ENCODE data around the gene CEP290. TPM values are rescaled to one million over a fixed set of nuclear protein-coding genes. Genes with fewer than 3 reads are reported as not detected.

The CEP290 gene
- total RNA-seq, 6 experiments from 2014 or later, result 2.4 to 4.2 (median 3.5) TPM

DNA sequence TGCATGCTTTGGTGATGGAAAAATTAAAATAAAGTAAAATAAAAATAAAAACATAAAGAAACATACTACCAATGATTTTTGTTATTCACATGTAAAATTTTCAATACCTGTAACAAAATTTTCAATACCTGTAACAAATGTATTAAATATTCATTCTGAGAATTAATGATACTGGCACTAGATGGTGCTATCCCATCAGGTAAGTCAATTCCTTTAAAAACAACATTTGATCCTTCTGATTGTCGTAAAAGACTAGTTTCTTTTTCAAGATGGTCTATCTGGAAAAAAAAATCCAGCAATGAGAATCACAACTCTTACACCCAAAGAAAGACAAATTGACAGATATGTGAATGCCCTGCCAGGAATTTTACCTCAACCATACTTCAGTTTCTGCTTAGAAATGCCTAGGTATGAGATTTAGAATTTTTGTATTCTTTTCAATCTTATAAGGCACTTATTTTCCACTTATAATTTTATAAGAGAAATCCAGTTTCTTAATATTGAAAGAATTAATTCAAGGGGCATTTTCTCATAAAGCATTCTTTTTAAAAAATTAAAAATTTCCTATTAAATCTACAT, 30.7 kb downstream of the CEP290 start:
- intact Hi-C loops (cut with DNase I), result no loop called here
- Histone ChIP-seq H3K4me1 (no peaks in the 10 kb centered on the region), H3K36me3 (no peaks in the 10 kb centered on the region), H3K4me3 (peak overlapping the region in 1 of 3 donors; percentile 31), H3K27ac (no peak overlapping the region), H3K9me3 (no peaks in the 10 kb centered on the region), H3K27me3 (no peaks in the 10 kb centered on the region)
- ATAC-seq (peak; percentile 72 to 88 (median 83)), DNase-seq (no peak)
- TF ChIP-seq, protein P1, sequence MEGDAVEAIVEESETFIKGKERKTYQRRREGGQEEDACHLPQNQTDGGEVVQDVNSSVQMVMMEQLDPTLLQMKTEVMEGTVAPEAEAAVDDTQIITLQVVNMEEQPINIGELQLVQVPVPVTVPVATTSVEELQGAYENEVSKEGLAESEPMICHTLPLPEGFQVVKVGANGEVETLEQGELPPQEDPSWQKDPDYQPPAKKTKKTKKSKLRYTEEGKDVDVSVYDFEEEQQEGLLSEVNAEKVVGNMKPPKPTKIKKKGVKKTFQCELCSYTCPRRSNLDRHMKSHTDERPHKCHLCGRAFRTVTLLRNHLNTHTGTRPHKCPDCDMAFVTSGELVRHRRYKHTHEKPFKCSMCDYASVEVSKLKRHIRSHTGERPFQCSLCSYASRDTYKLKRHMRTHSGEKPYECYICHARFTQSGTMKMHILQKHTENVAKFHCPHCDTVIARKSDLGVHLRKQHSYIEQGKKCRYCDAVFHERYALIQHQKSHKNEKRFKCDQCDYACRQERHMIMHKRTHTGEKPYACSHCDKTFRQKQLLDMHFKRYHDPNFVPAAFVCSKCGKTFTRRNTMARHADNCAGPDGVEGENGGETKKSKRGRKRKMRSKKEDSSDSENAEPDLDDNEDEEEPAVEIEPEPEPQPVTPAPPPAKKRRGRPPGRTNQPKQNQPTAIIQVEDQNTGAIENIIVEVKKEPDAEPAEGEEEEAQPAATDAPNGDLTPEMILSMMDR (IDR thresholded peaks at IDR 0.05), result peak; percentile 51 to 68 (median 58)
- TF ChIP-seq POLR2A (IDR thresholded peaks at IDR 0.05), result no peak
- WGBS (ENCODE audit: insufficient coverage, low coverage, low lambda C conversion rate, missing lambda C conversion rate), result 5% methylated on average over 1 of the region's 1 CpG

DNA sequence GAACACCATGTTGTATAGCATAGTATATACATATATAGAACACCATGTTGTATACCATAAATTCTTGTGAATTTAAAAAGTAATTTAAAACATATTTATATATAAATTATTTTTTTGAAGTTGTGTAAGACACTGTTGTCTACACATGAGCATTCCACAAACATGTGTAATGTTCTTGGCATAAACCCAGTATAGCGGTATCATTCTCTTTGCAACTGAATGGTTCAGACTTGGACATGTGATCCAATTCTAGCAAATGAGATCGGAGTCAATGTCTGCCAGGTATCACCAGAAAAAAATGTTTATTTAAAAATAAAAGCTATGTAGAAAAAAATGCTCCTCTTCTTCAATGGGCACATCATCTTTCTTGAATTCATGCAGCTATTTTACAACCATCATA, 33.9 kb downstream of the CEP290 start:
- H3K9me3 ChIP-seq, result no peaks in the 10 kb centered on the region
- TF ChIP-seq, protein P1 (IDR thresholded peaks at IDR 0.05), result no peak
- no peak for TF ChIP-seq POLR2A (IDR thresholded peaks at IDR 0.05)
- no peaks in the 10 kb centered on the region for H3K4me1 ChIP-seq
- ATAC-seq (no peak), DNase-seq (no peak)
- no peak overlapping the region for H3K27ac ChIP-seq
- 100% methylated on average over 2 of the region's 2 CpGs for WGBS (ENCODE audit: insufficient coverage, low coverage, low lambda C conversion rate, missing lambda C conversion rate)
- intact Hi-C loops (cut with DNase I), result no loop called here
- H3K4me3 ChIP-seq, result no peak overlapping the region
- H3K36me3 ChIP-seq, result no peaks in the 10 kb centered on the region
- H3K27me3 ChIP-seq, result no peaks in the 10 kb centered on the region

DNA sequence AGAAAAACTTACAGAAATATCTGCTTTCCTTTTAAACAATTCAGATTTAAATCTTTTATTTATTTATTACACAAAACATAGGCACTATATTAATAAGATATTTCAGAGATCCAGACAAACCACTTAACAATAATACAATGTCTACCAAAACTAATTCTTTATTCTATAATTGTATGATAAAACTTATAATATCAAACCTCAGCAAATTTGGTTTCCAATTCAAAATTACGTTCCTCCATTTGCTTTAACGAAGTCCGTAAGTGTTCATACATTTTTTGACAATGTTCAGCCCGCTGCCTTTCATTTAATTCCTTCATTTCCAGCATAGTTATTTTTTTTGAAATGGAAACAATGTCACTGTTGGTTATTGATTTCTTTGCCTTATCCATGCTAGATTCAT, 48.3 kb downstream of the CEP290 start:
- TF ChIP-seq POLR2A (IDR thresholded peaks at IDR 0.05), result no peak
- TF ChIP-seq, protein P1 (IDR thresholded peaks at IDR 0.05), result no peak
- Histone ChIP-seq H3K4me1 (no peaks in the 10 kb centered on the region), H3K27ac (no peak overlapping the region), H3K27me3 (no peaks in the 10 kb centered on the region), H3K9me3 (no peaks in the 10 kb centered on the region), H3K36me3 (peaks cover 0 to 6% (median 0%) of the 10 kb centered on the region in 4 donors), H3K4me3 (no peak overlapping the region)
- intact Hi-C loops (cut with DNase I), result no loop called here
- ATAC-seq (no peak), DNase-seq (no peak)
- 96% methylated on average over 4 of the region's 4 CpGs for WGBS (ENCODE audit: insufficient coverage, low coverage, low lambda C conversion rate, missing lambda C conversion rate)

DNA sequence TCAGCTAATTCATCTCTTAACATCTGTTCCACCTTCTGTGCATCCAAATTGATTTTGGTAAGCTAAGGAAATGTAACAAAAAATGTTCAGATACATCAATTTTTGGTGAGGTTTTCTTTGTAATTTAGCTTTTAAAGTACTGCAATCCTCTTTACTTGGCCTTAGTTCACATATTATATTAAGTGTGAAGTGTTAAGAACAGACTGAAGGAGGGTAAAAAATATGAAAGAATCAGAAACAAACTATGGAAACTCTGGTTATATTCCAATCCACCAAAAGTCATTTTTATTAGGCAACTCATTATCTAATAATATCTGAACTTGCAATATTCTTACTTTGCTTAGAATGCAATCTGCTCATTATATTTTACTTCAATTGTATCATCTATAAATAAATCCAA, 49.1 kb downstream of the CEP290 start:
- H3K4me1 ChIP-seq, result no peaks in the 10 kb centered on the region
- H3K27me3 ChIP-seq, result no peaks in the 10 kb centered on the region
- ATAC-seq, result no peak
- intact Hi-C loops (cut with DNase I), result no loop called here
- no peaks in the 10 kb centered on the region for H3K9me3 ChIP-seq
- H3K36me3 ChIP-seq, result peaks cover 0 to 6% (median 0%) of the 10 kb centered on the region in 4 donors
- no peak overlapping the region for H3K27ac ChIP-seq
- no peak for DNase-seq
- TF ChIP-seq, protein P1 (IDR thresholded peaks at IDR 0.05), result no peak
- TF ChIP-seq POLR2A (IDR thresholded peaks at IDR 0.05), result no peak
- H3K4me3 ChIP-seq, result no peak overlapping the region
